Psoas muscle (tissue), 8 donors: ENCODE results near the gene XPO4. TPM values are rescaled to one million over a fixed set of nuclear protein-coding genes. Genes with fewer than 3 reads are reported as not detected.

Experiments
- ATAC-seq, 4 donors: fragments of 200-7000 bp; cut with Tn5 transposase; one replicate each; pipeline ENCODE4 v1.9.1; 2020; ENCODE audit warnings: moderate library complexity in 3 of 4, mild to moderate bottlenecking in 2 of 4
- DNase-seq, 2 donors: peaks; one replicate each; pipeline ENCODE4 v3.0.0-alpha.2; 2020
- H3K27ac ChIP-seq: fragments of 200-600 bp; one replicate; pipeline ENCODE4 v1.8.0; 2022
- H3K27me3 ChIP-seq, 3 donors: fragments of 200-600 bp in 1 of 3; one replicate each; pipeline versions ENCODE4 v1.6.1 to v1.8.0; 2013 to 2022; ENCODE audit warnings: low read length in 2 of 3, mild to moderate bottlenecking in 2 of 3, moderate library complexity in 1 of 3; ENCODE audit not compliant: insufficient read depth in 3 of 3
- H3K36me3 ChIP-seq, 2 donors: fragments of 200-600 bp in 1 of 2; one replicate each; pipeline versions ENCODE4 v1.6.1 to v1.8.0; 2013 to 2022; ENCODE audit warnings: low read depth in 1 of 2, mild to moderate bottlenecking in 1 of 2, moderate library complexity in 1 of 2; ENCODE audit not compliant: insufficient read depth in 1 of 2
- H3K4me1 ChIP-seq: fragments of 200-600 bp; one replicate; pipeline ENCODE4 v1.8.0; 2022
- H3K4me3 ChIP-seq: fragments of 200-600 bp; one replicate; pipeline ENCODE4 v1.8.0; 2022; ENCODE audit warnings: mild to moderate bottlenecking
- H3K9me3 ChIP-seq: fragments of 200-600 bp; one replicate; pipeline ENCODE4 v1.8.0; 2022
- WGBS, 3 donors: extraction: QIAGEN DNeasy Blood & Tissue Kit; methylation state at CpG; one replicate each; pipeline versions ENCODE4 v1.1.6 to v1.1.7; 2013; 5-methylcytosine and 5-hydroxymethylcytosine counted together
- intact Hi-C, 2 donors: fragments of 100-400 bp; cut with DNase I; formaldehyde crosslinking; loops; one replicate each; pipeline versions ENCODE4 v1.11.0 to v1.14.2; 2022
- polyA plus RNA-seq, 3 donors: library from polyadenylated mRNA; stranded (reverse); fragments of 200-250 nt; gene quantifications; one replicate each; pipeline ENCODE4 v1.2.3, GENCODE V29; 2013
- total RNA-seq, 4 donors: library from RNA; stranded (reverse); fragmentation: NEBNext Ultra II Directional in 2 of 4; extraction: Animal tissue kit (Norgen Biotek cat#: 25700) in 2 of 4; gene quantifications; one replicate each; pipeline versions ENCODE4 v1.2.1 to v1.2.4, GENCODE V29; 2021 to 2023
- TF ChIP-seq, protein P1 (sequence below): fragments of 200-600 bp; IDR thresholded peaks from one replicate; pipeline ENCODE4 v1.8.0; 2022; ENCODE audit warnings: antibody characterized with exemption
- donor health status: healthy with polysubstance abuse.
- donor health status: DM: no; HTN: no; CAD: no; lungs with moderate emphysema.
- donor health status: Bipolar disorder and iron deficiency.
- donor health status: healthy.
- donor health status: DM: yes; HTN: yes; CAD: no.
- donor health status: DM: no; HTN: no; CAD: no.
- donor health status: DM: no; HTN: no; CAD: no.
- donor health status: DM: yes; HTN: yes; CAD: no.

The XPO4 gene
- total and polyA plus RNA-seq, 7 donors: 3.9 to 67.2 (median 12.2) TPM

DNA sequence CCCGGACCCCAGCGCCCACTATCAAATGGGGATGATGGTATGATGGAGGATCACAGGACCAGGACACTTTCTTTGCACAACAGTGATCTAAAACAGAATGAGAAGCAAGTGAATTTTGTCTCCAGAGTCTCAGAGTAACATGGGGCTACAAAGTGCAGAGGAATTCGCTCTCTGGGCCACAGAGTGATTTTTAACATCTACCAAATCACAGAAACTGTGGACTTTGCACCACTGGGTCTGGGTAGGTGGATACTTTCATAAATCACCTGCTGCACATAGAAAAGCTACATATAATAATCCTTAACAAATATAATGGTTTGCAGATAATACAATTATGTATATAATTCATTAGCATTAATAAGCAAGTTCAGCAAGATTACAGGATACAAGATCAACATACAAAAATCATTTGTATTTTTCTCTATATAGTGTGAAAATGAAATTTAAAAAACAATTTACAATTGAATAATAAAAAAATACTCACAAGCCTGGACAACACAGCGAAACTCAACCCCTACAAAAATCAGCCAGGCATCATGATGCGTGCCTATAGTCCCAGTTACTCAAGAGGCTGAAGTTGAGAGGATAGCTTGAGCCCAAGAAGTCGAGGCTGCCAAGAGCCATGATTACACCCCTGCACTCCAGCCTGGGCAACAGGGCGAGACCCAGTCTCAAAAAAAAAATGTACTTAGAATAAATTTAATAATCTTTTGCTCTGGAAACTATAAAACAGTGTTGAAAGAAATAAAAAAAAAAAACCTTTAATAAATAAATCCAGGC lies 68.5 kb downstream of the XPO4 start:
- H3K27ac ChIP-seq: peak overlapping the region; percentile 89
- ATAC-seq (peak in 1 of 4 donors; percentile 40), DNase-seq (no peak)
- TF ChIP-seq, protein P1, sequence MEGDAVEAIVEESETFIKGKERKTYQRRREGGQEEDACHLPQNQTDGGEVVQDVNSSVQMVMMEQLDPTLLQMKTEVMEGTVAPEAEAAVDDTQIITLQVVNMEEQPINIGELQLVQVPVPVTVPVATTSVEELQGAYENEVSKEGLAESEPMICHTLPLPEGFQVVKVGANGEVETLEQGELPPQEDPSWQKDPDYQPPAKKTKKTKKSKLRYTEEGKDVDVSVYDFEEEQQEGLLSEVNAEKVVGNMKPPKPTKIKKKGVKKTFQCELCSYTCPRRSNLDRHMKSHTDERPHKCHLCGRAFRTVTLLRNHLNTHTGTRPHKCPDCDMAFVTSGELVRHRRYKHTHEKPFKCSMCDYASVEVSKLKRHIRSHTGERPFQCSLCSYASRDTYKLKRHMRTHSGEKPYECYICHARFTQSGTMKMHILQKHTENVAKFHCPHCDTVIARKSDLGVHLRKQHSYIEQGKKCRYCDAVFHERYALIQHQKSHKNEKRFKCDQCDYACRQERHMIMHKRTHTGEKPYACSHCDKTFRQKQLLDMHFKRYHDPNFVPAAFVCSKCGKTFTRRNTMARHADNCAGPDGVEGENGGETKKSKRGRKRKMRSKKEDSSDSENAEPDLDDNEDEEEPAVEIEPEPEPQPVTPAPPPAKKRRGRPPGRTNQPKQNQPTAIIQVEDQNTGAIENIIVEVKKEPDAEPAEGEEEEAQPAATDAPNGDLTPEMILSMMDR: no peak
- 72 to 92% (median 77%) methylated on average over 7 of the region's 7 CpGs for WGBS, 3 donors
- H3K4me3 ChIP-seq: no peak overlapping the region
- intact Hi-C loops: no loop called here
- no peaks in the 10 kb centered on the region for H3K27me3 ChIP-seq
- peaks cover 6 to 42% of the 10 kb centered on the region in 2 donors for H3K36me3 ChIP-seq
- peaks cover 11% of the 10 kb centered on the region for H3K4me1 ChIP-seq
- no peaks in the 10 kb centered on the region for H3K9me3 ChIP-seq

- 31 to 48% (median 42%) methylated on average over 3 of the region's 3 CpGs for WGBS, 3 donors
- TF ChIP-seq, protein P1: no peak
- Histone ChIP-seq H3K27ac (peak overlapping the region; percentile 89), H3K9me3 (no peaks in the 10 kb centered on the region), H3K4me3 (peak overlapping the region; percentile 59), H3K4me1 (peaks cover 11% of the 10 kb centered on the region), H3K27me3 (no peaks in the 10 kb centered on the region), H3K36me3 (peaks cover 6 to 29% of the 10 kb centered on the region in 2 donors)
- ATAC-seq: no peak
- DNase-seq: no peak
- intact Hi-C loops: no loop called here
Observed at GRCh38 chr13:20832861-20833260, 69.7 kb downstream of the XPO4 start.

- 41 to 51% (median 46%) methylated on average over 3 of the region's 3 CpGs for WGBS, 3 donors
- DNase-seq (no peak), ATAC-seq (peak in 3 of 4 donors; percentile 37 to 53 (median 47))
- peaks cover 6 to 20% of the 10 kb centered on the region in 2 donors for H3K36me3 ChIP-seq
- no peaks in the 10 kb centered on the region for H3K9me3 ChIP-seq
- peak overlapping the region; percentile 89 for H3K27ac ChIP-seq
- peak overlapping the region; percentile 59 for H3K4me3 ChIP-seq
- peaks cover 11% of the 10 kb centered on the region for H3K4me1 ChIP-seq
- intact Hi-C loops: no loop called here
- TF ChIP-seq, protein P1: no peak
- H3K27me3 ChIP-seq: no peaks in the 10 kb centered on the region
Observed at GRCh38 chr13:20831933-20832332, 70.6 kb downstream of the XPO4 start.

DNA sequence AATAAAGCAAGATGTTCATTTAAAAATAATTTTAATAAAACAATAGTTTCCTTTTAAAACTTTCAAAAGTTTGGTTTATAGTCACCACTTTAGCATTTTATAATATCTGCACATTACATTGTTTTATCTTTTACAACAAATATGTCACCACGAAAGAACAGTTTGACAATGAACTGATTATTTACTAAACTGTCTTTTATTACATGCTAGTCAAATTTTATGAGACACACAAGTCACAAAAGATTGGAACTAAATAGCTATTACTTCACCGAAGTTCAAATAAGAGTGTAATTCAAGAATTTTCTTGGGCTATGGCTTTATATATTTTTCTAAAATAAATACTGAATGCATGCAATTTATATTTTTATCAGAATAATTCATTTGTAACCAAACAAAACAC lies 71.3 kb downstream of the XPO4 start:
- peaks cover 11% of the 10 kb centered on the region for H3K4me1 ChIP-seq
- H3K4me3 ChIP-seq: peak overlapping the region; percentile 59
- H3K9me3 ChIP-seq: no peaks in the 10 kb centered on the region
- TF ChIP-seq, protein P1: no peak
- peak overlapping the region; percentile 89 for H3K27ac ChIP-seq
- peaks cover 1 to 13% of the 10 kb centered on the region in 2 donors for H3K36me3 ChIP-seq
- H3K27me3 ChIP-seq: no peaks in the 10 kb centered on the region
- no peak for DNase-seq
- ATAC-seq: no peak
- WGBS, 3 donors: 36 to 51% (median 44%) methylated on average over 2 of the region's 2 CpGs
- intact Hi-C loops: no loop called here
